Stimulated activated naive CD4-positive, alpha-beta T cell treated with Interleukin-2 at 50 U/mL for 16 hours (primary cell): ENCODE measurements around the gene RAVER1.
"Not testable (repeated sequence)": the region's sequence is repeated elsewhere in the genome, so short reads cannot be mapped to it uniquely, and the experiment has no call there.

Experiments
- DNase-seq: peaks from one replicate; lab custom pipeline; 2025; lab: John Stamatoyannopoulos, UW

The RAVER1 gene

DNA sequence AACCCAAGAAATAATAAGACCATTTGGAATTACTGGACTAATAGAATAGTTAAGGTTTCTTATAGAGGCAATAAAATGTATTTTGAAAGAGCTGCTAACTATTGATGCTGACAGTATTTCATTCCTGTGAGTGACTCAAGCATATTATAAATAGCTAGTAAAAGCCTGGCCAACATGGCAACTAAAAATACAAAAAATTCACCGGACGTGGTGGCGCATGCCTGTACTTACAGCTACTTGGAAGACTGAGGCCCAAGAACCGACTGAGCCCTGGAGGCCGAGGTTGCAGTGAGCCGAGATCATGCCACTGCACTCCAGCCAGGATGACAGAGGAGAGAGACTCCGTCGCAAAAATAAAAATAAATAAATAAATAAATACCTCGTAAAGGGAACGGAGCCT lies 11.5 kb upstream of the RAVER1 start:
- DNase-seq = no peak

DNA sequence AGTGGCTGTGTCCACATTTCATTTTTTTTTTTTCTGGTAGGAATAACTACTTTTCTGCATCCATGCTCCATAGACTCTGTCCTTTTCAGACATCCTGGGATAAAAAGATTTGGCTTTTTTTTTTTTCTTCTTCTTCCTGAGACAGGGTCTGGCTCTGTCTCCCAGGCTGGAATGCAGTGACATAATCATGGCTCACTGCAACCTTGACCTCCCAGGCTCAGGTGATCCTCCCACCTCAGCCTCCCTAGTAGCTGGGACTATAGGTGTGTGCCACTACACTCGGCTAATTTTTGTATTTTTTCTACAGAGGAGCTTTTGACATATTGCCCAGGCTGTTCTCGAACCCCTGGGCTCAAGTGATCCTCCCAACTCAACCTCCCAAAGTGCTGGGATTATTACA lies 10.2 kb upstream of the RAVER1 start:
- DNase-seq = no peak

DNA sequence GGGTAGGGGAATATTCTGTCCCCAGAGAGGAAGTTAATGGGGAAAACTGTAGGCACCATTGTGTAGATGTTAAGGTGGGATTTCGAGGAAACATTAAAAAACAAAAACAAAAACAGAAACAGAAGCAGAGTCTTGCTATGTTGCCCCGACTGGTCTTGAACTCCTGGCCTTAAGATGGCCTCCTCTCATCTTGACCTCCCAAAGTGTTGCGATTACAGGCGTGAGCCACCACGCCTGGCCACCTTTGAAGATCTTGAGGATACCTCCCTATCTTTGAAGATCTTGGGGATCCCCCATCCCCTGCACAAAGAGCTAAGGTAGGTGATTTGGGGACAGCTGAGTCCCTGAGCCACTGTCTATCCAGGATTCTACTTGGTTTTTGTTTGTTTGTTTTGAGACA lies 6.6 kb upstream of the RAVER1 start:
- DNase-seq = no peak

DNA sequence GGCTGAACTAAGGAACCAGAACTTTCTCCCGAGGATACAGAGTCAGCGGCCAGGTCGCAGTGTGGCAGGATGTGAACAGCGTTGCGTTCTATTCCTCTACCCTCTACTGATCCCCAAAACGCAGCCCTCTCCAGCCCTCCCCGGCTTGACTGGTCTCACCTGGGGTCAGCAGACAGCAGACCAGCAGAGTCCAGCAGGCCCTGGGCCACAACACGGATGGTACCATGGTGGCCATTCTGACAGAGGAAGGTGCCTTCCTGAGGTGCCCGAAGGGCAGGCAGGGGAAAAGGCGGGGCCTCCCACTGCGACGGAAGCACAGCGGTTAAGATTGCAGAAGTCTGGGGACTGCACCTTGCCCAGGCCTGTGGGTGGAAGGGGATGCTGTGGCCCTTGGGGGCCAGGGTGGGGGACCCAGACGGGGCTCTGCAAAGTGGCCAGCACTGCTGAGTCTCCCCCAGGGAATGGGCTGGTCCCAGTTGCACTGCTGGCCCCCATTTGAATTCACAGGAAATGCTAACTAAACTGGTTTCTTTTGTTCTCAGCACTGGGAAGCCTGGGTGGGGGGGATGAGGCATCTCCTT lies 6.1 kb upstream of the RAVER1 start, which contains the start of gene ICAM3:
ICAM3 (minus strand) TSS at position 245 of the 581 bp plus-strand sequence; CDS start at position 235, 10 bp downstream.
- DNase-seq = peak; percentile 57

DNA sequence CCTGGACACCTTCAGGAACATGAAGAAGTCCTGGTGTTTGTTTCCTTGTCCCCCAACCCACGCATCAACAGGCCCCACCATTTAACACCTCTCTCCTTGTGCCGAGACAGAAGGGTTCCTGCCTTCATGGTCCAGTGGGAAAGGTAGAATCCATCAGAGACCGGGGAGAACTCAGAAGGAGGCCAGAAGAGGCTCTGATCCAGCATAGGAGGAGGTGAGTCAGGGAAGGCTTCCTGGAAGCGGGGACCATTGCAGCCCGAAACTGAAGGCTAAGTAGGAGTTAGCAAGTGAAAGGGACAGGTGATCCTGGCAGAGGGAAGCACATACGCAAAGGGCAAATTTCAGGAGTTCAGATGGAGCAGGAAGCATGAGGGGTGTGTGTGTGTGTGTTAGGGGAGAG lies 5.6 kb upstream of the RAVER1 start:
- DNase-seq = no peak

DNA sequence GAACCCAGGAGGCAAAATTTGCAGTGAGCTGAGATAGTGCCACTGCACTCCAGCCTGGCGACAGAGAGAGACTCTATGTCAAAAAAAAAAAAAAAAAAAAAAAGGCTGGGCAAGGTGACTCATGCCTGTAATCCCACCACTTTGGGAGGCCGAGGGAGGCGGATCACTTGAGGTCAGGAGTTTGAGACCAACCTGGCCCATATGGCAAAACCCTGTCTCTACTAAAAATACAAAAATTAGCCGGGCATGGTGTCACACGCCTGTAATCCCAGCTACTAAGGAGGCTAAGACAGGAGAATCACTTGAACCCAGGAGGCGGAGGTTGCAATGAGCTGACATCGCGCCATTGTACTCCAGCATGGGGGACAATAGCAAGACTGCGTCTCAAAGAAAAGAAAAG lies 3.4 kb upstream of the RAVER1 start:
- DNase-seq = not testable (repeated sequence)

DNA sequence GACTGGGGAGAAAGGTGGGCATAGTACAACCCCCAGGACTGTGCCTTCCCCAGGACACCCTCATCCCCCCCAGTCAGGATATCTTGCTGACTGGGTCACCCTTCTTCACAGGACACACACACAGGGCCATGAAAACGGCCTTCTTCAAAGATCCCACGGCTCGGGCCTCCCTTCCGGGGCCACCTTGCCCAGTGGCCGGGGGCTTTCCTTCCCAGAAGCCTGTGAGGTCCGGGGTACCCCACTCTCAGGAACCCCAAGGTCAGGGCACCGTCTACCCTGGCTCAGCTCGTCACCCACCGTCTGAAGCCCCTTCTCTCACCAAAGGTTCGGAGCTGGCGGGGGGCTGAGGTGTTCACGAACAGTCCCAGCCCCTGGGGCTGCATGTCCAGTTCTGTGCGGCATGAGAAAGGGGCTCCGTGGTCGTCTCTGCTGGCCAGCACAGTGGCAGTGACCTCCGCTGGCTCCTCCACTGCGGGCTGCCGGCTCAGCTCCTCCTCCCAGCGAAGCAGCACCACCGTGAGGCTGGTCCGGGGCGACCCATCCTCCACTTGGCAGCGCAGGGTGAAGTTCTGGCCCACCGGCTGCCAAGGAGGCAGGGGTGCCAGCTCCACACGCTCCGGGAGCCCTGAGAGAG lies 2.1 kb upstream of the RAVER1 start:
- DNase-seq = no peak

DNA sequence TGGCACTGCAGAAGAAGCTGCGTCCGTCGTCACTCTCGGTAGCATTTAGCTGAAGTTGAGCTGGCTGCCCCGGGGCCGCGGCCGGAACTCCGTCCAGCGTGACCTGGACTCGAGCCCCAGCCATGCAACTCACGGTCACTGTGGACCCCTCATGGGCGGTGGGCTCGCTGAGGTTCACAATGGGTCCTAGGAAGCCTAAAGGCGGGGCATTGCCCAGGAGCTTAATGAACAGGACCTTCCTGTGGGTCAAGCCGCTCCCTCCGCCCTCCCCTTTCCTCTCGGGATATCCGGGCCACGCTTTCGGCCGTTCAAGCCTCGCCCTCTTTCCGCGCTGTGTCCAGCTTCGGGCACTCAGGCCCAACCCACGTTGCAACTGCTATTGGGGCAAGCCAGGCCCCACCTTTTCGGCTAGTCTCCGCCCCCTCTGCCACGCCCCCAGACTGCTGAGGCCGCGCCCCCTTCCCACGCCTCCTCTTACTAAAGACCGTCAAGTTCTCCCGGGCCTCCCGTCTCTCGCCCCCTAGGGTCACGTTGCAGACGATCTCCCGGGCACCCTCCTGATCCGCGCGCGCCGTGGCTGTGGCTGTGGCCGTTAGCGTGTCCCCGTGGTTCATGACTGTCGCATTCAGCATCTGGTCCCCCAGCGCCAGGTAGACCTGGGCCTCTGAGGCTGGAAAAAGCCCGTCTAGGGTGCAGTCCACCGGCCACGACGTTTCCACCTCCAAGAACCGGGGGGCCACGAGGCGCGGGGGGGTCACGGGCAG lies 1.4 kb upstream of the RAVER1 start:
- DNase-seq = no peak

DNA sequence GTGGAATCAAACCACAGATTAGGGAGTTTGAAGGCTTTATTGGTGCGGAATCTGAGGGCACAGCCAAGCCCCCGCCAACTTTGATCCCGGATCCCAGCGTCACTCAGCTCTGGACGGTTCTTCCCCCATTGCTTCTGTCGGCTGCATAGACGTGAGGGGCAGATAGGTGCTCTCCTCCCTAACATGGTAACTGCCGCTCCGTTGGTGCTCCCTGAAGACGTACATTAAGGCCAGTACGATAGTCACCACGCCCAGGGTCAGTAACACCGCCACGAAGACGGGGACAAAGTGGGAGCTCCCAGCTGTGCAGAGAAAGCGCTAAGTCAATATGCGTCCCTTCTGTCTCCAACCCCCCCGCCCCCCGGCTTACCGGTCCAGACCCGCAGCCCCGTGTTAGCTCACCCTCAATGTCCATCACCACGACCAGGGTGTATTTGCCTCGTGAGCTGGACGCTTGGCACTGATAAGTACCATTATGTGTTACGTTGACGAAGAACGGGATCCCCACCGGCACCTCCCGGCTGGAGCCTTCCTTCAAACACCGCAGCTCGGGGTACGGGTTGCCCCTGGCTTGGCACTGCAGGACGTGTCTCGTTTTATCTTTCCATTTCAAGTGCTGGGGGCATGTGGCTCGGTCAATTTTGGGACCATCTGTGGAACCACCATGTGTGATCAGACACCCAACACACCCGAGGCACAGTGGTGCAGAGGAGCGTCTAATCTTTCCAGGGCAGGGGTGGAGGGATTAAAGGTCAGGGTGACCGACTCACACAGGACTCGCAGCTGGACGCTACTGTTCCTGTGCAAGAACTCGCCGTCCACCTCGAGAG lies 644 bp upstream of the RAVER1 start:
- DNase-seq = no peak

DNA sequence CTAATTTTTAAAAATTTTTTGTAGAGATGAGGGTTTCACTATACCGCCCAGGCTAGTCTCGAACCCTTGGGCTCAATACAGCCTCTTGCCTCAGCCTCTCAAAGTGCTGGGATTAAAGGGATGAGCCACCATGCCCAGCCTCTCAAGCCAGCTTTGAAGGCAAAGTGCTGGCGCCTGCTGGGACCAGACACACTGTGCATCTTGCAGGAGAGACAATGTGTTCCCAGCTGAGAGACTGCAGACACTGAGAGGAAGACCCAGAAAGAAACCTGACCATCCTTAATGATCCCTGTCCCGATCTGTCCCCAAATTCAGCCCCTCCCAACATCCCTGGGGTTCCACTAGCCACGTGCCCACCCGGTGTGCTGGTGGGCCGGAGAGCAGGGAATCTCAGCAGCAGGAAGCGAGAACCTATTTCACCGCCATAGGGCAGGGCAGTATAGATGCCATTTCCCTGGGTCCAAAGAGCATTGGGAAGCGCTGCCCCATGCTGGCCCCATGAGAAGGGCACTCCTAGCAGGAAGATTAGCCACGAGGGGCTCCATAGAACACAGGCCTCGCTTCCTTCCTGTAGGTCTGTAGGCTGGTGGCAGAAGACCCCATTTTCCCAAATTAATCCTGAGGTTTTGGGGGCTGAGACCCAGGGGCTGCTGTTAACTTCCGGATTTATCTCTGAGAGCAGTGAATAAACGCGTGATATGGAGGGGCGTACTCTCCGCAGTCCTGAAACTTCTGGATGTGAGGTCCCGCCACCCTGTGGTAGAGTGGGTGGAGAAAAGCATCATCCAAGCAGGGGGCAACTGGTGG lies 968 bp downstream of the RAVER1 start:
- DNase-seq = no peak

DNA sequence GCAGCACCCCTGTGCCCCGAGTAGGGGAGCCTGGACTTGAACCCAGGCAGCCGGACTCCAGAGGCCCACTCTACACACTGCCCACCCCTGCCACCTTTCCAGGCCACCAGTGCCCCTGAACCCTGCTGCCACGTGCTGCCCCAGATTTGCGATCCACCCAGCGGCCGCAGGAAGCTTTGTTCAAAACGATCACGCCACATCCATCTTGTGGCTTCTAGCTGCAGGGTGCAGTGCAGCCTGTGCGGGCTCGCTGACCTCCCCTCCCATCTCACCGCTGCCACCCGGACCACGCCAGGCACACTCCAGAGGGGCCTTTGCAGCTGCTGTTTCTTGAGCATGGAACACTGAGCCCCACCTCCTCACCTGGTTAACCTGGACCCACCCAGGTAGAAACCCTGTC lies 3.8 kb downstream of the RAVER1 start:
- DNase-seq = no peak

DNA sequence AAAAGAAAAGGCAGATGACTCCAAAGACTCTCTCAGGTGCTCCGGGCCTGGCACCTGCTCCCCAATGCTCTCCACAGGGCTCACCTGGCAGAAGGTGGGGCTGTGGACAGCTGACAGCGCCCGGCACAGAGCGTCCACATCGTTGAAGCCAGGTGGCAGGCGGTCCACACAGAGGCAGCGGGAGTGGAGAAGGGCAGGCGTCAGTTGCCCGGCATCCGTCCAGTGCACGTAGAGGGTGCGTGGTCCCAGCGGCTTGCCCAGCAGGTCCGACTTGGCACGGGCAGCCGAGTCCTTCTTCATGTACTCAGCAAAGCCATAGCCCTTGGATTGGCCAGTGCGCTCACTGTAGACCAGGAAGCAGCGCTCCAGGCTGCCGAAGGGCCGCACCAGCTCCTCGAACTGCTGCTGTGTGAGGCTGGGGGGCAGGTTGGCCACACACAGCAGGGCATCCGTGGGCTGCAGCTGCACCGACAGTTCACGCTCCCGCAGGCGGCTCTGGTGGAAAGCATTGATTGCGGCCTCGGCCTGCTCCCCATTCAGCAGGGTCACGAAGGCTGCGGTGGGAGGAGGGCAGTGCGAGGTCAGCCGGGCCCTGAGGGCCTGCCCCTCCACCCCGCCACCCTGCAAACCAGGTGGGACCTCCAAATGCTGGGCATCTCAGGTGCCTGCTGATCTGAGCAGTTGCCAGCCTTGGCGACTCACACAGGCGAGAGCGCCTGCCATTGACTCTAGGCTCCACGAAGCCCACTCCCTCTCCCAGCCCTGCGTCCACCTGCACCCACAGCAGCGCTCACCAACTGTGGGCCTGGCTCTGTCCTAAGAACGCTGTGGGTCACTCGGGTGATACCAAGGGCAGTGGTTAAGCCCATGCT lies 4.5 kb downstream of the RAVER1 start:
- DNase-seq = no peak

DNA sequence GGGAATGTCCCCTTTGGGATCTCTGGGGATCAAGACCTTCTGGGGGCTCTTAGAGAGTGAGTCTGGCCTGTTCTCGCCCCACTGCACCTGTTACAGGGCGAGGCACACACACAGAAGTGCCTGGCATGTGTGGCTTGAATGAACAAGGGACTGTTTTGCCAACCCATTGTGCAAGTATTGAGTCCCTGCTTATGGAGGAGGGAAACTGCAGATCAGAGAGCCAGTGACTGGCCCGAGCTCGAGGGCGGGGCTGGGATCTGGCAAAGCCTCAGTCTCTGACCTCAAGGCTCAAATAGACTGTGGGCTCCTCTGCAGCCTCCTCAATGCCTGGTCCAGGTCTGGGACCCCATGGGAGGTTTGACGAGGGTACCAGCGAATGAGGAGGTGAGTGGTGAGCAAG lies 5.5 kb downstream of the RAVER1 start:
- no peak for DNase-seq

DNA sequence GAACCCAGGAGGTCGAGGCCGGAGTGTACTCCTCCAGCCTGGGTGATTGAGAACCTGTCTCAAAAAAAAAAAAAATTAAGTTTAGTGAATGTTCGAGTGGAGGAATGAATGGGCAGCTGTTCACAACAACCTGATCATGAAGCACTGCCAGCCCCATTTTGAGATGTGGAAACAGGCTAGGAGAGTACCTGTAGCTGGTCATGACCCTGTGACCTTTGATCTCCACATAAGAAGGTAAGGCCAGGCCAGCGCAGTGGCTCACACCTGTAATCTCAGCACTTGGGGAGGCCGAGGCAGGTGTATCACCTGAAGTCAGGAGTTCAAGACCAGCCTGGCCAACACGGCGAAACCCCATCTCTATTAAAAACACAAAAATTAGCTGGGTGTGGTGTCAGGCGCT lies 7.6 kb downstream of the RAVER1 start:
- no peak for DNase-seq

DNA sequence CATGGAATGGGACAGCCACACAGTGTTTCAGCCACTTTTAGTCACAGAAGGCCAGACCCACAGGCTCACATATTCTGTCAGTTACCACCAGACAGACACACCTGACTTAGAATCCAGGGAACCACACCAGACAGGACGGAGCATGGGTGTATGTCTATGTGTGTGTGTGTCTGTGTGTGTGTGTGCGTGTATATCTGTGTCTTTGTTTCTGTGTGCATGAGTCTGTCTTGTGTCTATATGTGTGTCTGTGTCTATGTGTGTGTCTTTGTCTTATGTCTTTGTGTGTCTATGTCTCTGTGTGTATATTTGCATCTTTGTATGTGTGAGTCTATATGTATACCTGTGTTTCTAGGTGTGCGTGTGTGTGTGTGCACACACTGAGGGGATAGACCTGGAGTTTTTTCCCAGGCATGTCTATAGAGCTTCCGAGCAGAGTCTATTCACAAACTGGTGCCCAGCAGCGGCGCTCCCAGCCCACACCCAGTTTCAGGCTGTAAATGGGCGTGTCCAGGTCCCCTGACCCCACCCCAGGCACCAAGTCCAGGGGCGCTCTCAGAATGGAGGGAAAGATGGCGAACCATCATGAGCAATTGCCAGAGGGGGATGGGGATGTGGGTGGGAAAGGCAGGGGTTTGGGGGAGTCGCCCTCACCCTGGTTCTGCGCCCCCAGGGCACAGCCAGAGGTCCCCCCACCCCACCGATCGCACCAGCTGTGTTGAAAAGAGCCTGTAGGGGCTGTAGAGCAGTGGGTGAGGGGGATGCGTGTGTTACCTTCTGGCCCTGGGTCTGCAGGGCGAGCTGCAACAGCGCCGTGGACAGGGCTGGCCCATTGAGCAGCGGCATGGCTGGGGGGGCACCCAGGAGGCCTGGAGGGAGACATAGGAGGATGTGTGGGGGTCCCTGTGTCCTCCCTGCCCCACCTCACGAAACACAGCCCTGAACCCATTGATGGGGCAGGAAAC lies 11.2 kb downstream of the RAVER1 start:
- no peak for DNase-seq

DNA sequence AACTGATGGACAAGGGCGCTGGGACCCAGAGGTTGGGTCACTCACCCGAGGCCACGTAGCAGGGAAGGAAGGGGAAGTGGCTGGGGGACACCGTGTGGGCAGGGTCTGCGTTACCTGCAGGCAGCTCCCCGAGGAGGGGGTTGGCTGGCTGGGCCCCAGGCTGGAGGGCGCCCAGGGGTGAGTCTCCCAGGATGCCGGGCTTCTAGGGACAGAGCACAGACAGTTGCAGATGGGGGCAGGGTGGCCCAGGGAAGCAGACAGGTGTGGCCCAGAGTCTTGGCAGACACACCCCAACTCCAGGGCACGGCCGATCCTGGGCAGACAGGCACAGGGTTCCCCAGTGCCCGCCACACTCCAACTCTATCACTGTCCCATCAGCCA lies 11.9 kb downstream of the RAVER1 start:
- no peak for DNase-seq

DNA sequence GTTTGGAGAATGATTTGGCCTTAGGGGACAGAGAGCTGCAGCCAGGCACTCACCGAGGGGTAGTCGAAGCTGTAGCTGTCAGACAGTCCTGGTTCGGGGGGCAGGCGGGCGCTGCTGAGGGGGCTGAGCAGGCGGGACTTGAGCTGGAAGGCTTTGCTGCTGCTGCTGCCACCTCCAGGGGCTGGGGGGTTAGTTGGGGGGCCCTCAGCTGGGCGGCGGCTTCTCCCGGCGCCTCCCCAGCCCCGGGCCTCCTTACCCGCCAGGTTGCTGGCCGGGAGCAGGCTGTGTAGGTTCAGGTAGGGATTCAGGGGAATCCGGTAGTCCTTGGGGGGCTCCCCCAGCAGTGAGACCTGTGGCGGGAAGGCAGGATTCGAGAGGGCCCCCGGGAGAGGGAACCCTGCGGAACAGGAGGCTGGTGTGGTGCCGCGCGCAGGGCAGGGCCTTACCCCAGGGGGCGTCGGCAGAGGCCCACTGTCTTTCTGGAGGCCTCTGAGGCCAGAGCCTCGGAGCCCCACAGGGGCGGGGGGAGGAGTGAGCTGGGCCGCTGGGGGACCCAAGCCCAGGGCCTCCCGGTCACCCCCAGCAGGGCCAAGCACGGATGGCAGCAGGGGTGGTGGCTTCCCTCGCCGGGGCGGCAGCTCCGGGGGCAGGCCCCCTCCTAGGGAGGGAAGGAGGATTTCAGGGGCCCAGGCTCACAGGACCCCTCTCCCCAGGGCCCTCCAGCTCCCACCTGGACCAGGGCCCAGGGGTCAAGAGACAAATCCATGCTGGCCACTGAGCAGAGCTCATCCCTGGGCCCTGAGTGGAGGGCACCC lies 12.5 kb downstream of the RAVER1 start:
- DNase-seq = no peak

DNA sequence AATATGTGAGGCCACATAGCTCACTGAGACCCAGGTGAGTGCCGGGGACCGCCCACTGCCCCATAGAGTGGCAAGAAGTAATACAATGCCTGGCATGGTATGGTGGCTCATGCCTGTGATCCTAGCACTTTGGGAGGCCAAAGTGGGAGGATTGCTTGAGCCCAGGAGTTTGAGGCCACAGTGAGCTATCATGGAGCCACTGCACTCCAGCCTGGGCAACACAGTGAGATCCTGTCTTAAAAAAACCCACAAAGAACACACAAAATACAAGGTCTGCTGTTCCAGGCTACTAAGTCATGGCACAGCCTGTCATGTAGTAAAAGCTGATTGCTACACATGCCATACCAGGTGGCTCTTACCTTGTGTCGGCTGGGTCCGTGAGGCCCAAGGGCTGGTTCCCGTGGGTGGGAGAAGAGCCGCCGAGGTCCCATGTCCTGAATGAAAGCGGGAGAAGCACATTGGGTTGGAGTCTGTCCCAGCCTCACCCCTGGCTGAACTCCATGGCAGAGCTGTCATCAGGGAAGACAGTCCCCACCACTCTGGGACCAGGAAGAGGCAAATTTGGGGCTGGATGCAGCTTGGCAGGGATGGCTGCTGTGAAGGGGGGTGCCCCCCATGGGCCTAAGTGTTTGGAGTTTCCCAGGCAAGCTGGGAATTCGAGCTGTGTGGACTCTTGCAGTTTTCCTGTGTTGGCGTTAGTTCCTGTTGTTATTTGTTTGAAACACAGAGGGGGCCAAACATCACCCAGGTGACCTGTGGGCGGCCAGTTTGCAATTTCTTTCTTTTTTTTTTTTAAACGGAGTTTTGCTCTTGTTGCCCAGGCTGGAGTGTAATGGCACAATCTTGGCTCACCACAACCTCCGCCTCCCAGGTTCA lies 14.3 kb downstream of the RAVER1 start:
- DNase-seq = no peak
